Measurements from ENCODE around the gene CDKL5. TPM values are rescaled to one million over a fixed set of nuclear protein-coding genes. Genes with fewer than 3 reads are reported as not detected.

The CDKL5 gene
- total RNA-seq, 1 donor from 2014 or later: 0.46 TPM

- Mint-ChIP-seq H3K36me3 (ENCODE audit: low read depth) (no peaks in the 10 kb centered on the region), H3K9me3 (no peaks in the 10 kb centered on the region), H3K4me1 (ENCODE audit: low read depth) (no peaks in the 10 kb centered on the region), H3K27me3 (ENCODE audit: low read depth) (no peaks in the 10 kb centered on the region), H3K27ac (no peak overlapping the region), H3K4me3 (ENCODE audit: low read depth) (no peak overlapping the region)
- DNase-seq (ENCODE audit: low spot score): no peak
- intact Hi-C loops (cut with micrococcal nuclease): no loop called here
These were observed 276.4 kb downstream of the CDKL5 start for GRCh38 chrX:18701621-18702361.

- H3K9me3 Mint-ChIP-seq: no peaks in the 10 kb centered on the region
- intact Hi-C loops (cut with micrococcal nuclease): no loop called here
- no peak for DNase-seq (ENCODE audit: low spot score)
- no peak overlapping the region for H3K27ac Mint-ChIP-seq
- no peaks in the 10 kb centered on the region for H3K4me1 Mint-ChIP-seq (ENCODE audit: low read depth)
- H3K27me3 Mint-ChIP-seq (ENCODE audit: low read depth): no peaks in the 10 kb centered on the region
- H3K36me3 Mint-ChIP-seq (ENCODE audit: low read depth): no peaks in the 10 kb centered on the region
- H3K4me3 Mint-ChIP-seq (ENCODE audit: low read depth): no peak overlapping the region
These were observed 277.2 kb downstream of the CDKL5 start for GRCh38 chrX:18702362-18703195.

Other genes with a start within 250 kb of the CDKL5 start
- not detected in 2 replicates for gene BEND2, start 204.7 kb upstream of the CDKL5 start, total RNA-seq
- gene SCML2, start 70.9 kb upstream of the CDKL5 start, total RNA-seq: 2.8 and 3.6 TPM in 2 replicates
- not detected in 2 replicates for gene RS1, start 246.5 kb downstream of the CDKL5 start, total RNA-seq